ENCODE measurements around the gene HUS1B. TPM values are rescaled to one million over a fixed set of nuclear protein-coding genes. Genes with fewer than 3 reads are reported as not detected.

The HUS1B gene
- total and polyA plus RNA-seq, 2 experiments from 2014 or later = 0.33 to 1.2 TPM

DNA sequence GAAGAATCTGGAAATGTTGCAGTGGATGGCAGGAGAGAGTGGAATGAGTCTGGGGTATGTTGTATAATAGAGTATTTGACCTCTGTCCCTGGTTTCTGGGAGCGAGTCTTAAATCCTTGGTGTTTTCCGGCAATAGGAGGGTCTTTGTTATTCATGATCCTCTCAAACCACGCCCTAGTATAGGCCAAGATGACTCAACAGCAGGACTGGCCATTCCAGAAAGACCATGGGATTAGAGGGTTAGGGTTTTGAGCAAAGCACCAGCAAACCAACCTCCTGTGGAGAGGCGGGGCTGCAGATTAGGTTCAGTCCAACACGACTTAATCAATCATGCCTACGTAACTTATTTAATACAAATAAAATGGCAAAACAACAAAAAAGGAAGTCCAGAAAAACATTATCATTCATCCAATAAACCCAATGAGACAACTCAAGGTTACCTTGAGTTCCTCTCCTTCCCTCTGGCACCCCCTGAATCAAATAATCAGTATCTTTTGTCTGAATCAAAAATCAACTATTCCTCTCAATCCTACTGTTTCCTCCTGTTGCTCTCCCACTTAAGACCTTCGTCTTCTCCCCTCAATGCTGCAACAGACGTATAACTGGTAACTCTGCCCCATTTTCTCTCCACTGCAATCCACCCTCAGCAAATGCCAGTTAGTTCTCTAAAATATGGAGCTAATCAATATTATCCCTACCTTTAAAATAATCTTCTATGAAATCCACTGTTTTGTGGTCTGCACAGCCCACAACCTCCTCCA is 15.5 kb downstream of the HUS1B start:
- Histone ChIP-seq H3K9me3 (ENCODE audit: low read depth) (no peaks in the 10 kb centered on the region), H3K9me2 (replicated peaks; ENCODE audit: insufficient read depth) (no peaks in the 10 kb centered on the region), H3K27me3 (no peaks in the 10 kb centered on the region), H3K36me3 (replicated peaks; ENCODE audit: insufficient read depth, low read depth) (no peaks in the 10 kb centered on the region), H3K79me2 (peaks cover 24% of the 10 kb centered on the region), H3K4me1 (ENCODE audit: insufficient read depth) (no peaks in the 10 kb centered on the region), H2AFZ (no peak overlapping the region), H4K20me1 (ENCODE audit: insufficient read depth, poor library complexity, severe bottlenecking) (no peaks in the 10 kb centered on the region), H3K4me3 (no peak overlapping the region), H3K4me2 (no peak overlapping the region), H3K27ac (no peak overlapping the region)
- no peak for TF ChIP-seq EZH2phosphoT487 (IDR thresholded peaks at IDR 0.05; ENCODE audit: low read depth, severe bottlenecking, unreplicated experiment)
- TF ChIP-seq, protein P1, sequence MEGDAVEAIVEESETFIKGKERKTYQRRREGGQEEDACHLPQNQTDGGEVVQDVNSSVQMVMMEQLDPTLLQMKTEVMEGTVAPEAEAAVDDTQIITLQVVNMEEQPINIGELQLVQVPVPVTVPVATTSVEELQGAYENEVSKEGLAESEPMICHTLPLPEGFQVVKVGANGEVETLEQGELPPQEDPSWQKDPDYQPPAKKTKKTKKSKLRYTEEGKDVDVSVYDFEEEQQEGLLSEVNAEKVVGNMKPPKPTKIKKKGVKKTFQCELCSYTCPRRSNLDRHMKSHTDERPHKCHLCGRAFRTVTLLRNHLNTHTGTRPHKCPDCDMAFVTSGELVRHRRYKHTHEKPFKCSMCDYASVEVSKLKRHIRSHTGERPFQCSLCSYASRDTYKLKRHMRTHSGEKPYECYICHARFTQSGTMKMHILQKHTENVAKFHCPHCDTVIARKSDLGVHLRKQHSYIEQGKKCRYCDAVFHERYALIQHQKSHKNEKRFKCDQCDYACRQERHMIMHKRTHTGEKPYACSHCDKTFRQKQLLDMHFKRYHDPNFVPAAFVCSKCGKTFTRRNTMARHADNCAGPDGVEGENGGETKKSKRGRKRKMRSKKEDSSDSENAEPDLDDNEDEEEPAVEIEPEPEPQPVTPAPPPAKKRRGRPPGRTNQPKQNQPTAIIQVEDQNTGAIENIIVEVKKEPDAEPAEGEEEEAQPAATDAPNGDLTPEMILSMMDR (IDR thresholded peaks at IDR 0.05; ENCODE audit: poor library complexity) = no peak
- TF ChIP-seq EZH2 (IDR thresholded peaks at IDR 0.05; ENCODE audit: borderline replicate concordance) = no peak
- DNase-seq (ENCODE audit: low spot score) = no peak
- 93% methylated on average over 8 of the region's 8 CpGs for WGBS (ENCODE audit: low lambda C conversion rate, missing lambda C conversion rate)

DNA sequence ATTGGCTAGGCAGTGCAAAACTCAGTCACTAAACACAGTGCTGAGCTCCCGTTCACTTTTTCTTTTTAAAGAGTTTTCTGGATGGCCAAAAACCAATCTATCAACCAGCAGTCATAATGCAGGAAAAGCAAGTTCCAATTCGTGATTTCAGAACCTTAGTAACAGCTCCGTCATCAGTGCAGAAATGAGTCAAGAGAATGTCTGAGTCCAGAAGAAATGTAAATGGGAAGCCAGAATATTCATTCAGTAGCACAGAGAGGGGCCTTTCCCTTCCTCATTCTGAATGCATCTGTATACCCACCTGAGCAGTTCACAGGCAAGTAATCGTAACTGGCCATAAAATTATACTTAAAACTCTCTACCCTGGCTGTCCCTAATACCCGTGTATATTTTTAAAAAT is 20.4 kb downstream of the HUS1B start:
- H3K27ac ChIP-seq = no peak overlapping the region
- H3K36me3 ChIP-seq (replicated peaks; ENCODE audit: insufficient read depth, low read depth) = no peaks in the 10 kb centered on the region
- H3K9me2 ChIP-seq (replicated peaks; ENCODE audit: insufficient read depth) = no peaks in the 10 kb centered on the region
- H3K4me2 ChIP-seq = no peak overlapping the region
- no peaks in the 10 kb centered on the region for H3K4me1 ChIP-seq (ENCODE audit: insufficient read depth)
- no peak overlapping the region for H2AFZ ChIP-seq
- DNase-seq (ENCODE audit: low spot score) = no peak
- 73% methylated on average over 5 of the region's 5 CpGs for WGBS (ENCODE audit: low lambda C conversion rate, missing lambda C conversion rate)
- no peaks in the 10 kb centered on the region for H4K20me1 ChIP-seq (ENCODE audit: insufficient read depth, poor library complexity, severe bottlenecking)
- peaks cover 14% of the 10 kb centered on the region for H3K79me2 ChIP-seq
- no peaks in the 10 kb centered on the region for H3K27me3 ChIP-seq
- TF ChIP-seq EZH2 (IDR thresholded peaks at IDR 0.05; ENCODE audit: borderline replicate concordance) (no peak), EZH2phosphoT487 (IDR thresholded peaks at IDR 0.05; ENCODE audit: low read depth, severe bottlenecking, unreplicated experiment) (no peak)
- TF ChIP-seq, protein P1 (IDR thresholded peaks at IDR 0.05; ENCODE audit: poor library complexity) = no peak
- H3K9me3 ChIP-seq (ENCODE audit: low read depth) = no peaks in the 10 kb centered on the region
- no peak overlapping the region for H3K4me3 ChIP-seq

DNA sequence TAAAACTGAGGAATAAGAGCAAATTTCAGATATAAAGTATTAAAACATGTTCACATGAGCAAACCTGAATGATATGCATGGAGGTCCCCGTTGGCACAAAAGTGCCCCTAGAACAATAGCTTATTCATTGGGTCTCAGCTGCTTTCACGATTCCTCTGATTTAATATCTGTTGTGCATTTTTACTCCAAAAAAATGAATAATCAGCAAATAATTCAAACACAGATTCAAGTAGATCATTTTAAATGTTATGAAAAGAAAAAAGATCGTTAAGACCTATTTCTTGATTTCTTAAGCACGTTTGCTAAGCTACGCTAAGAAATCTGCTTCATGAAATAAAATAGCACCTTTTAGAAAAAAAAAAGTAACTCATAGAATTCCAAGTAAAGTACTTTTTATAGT is 21.7 kb downstream of the HUS1B start:
- no peaks in the 10 kb centered on the region for H3K9me2 ChIP-seq (replicated peaks; ENCODE audit: insufficient read depth)
- 92% methylated on average over 5 of the region's 5 CpGs for WGBS (ENCODE audit: low lambda C conversion rate, missing lambda C conversion rate)
- DNase-seq (ENCODE audit: low spot score) = no peak

More for the DNA sequence above, 21.7 kb downstream of the HUS1B start:
- Histone ChIP-seq H3K9me3 (ENCODE audit: low read depth) (no peaks in the 10 kb centered on the region), H4K20me1 (ENCODE audit: insufficient read depth, poor library complexity, severe bottlenecking) (no peaks in the 10 kb centered on the region), H3K27ac (no peak overlapping the region), H3K79me2 (peaks cover 3% of the 10 kb centered on the region), H3K4me1 (ENCODE audit: insufficient read depth) (no peaks in the 10 kb centered on the region), H3K4me2 (no peak overlapping the region), H3K4me3 (no peak overlapping the region), H3K27me3 (no peaks in the 10 kb centered on the region), H3K36me3 (replicated peaks; ENCODE audit: insufficient read depth, low read depth) (no peaks in the 10 kb centered on the region), H2AFZ (no peak overlapping the region)
- no peak for TF ChIP-seq EZH2phosphoT487 (IDR thresholded peaks at IDR 0.05; ENCODE audit: low read depth, severe bottlenecking, unreplicated experiment)
- TF ChIP-seq, protein P1 (IDR thresholded peaks at IDR 0.05; ENCODE audit: poor library complexity) = no peak
- no peak for TF ChIP-seq EZH2 (IDR thresholded peaks at IDR 0.05; ENCODE audit: borderline replicate concordance)

Data from hepatocyte (in vitro differentiated cells).